Upper lobe of left lung (tissue), 4 donors: Measurements from ENCODE around the gene COL12A1.

Source experiments
- EP300 ChIP-seq, 4 donors: sonication (generic); formaldehyde crosslinking; IDR thresholded peaks; one replicate each; pipeline ENCODE4 v1.5.1; 2017; ENCODE audit warnings: antibody characterized with exemption in 4 of 4, control low read depth in 2 of 4
- POLR2A ChIP-seq, 4 donors: fragments of 450-650 bp; IDR thresholded peaks; one replicate each; pipeline ENCODE4 v1.5.1; 2016 to 2017; ENCODE audit warnings: antibody characterized with exemption in 4 of 4, mild to moderate bottlenecking in 2 of 4
- POLR2AphosphoS5 ChIP-seq, 2 donors: sonication (generic); formaldehyde crosslinking; IDR thresholded peaks; one replicate each; pipeline ENCODE4 v1.5.1; 2017; ENCODE audit warnings: antibody characterized with exemption in 2 of 2
- TF ChIP-seq, protein P1 (sequence below), 6 experiments: fragments of 450-650 bp in 4 of 6; fragments of 200-600 bp in 2 of 6; sonication (generic) in 2 of 6; IDR thresholded peaks; one replicate each; pipeline ENCODE4 v1.5.1; 2016 to 2019; ENCODE audit warnings: antibody characterized with exemption in 6 of 6

GRCh38 chr6:75124085-75124484, 81.8 kb downstream of the COL12A1 start:
- no peak for TF ChIP-seq EP300 (IDR thresholded peaks at IDR 0.05)
- TF ChIP-seq, protein P1, sequence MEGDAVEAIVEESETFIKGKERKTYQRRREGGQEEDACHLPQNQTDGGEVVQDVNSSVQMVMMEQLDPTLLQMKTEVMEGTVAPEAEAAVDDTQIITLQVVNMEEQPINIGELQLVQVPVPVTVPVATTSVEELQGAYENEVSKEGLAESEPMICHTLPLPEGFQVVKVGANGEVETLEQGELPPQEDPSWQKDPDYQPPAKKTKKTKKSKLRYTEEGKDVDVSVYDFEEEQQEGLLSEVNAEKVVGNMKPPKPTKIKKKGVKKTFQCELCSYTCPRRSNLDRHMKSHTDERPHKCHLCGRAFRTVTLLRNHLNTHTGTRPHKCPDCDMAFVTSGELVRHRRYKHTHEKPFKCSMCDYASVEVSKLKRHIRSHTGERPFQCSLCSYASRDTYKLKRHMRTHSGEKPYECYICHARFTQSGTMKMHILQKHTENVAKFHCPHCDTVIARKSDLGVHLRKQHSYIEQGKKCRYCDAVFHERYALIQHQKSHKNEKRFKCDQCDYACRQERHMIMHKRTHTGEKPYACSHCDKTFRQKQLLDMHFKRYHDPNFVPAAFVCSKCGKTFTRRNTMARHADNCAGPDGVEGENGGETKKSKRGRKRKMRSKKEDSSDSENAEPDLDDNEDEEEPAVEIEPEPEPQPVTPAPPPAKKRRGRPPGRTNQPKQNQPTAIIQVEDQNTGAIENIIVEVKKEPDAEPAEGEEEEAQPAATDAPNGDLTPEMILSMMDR (IDR thresholded peaks at IDR 0.05): no peak
- no peak for TF ChIP-seq POLR2A (IDR thresholded peaks at IDR 0.05)
- TF ChIP-seq POLR2AphosphoS5 (IDR thresholded peaks at IDR 0.05): no peak
